Right lobe of liver (tissue), 6 donors: ENCODE results near the gene PLVAP. TPM values are rescaled to one million over a fixed set of nuclear protein-coding genes. Genes with fewer than 3 reads are reported as not detected.

Experiments
- ATAC-seq, 4 donors: fragments of 200-7000 bp; cut with Tn5 transposase; one replicate each; pipeline ENCODE4 v1.9.1; 2020; ENCODE audit warnings: mild to moderate bottlenecking in 4 of 4, moderate library complexity in 4 of 4
- DNase-seq, 3 donors: peaks; one replicate each; pipeline ENCODE4 v3.0.0-alpha.2; 2020
- H3K27ac ChIP-seq, 3 donors: fragments of 200-600 bp; one replicate each; pipeline ENCODE4 v1.8.0; 2022
- H3K27me3 ChIP-seq, 2 donors: fragments of 200-600 bp; one replicate each; pipeline ENCODE4 v1.8.0; 2022
- H3K36me3 ChIP-seq, 4 donors: fragments of 200-600 bp; sonication (generic) in 1 of 4; one replicate each; pipeline versions ENCODE4 v1.5.1 to v1.8.0; 2017 to 2022; ENCODE audit warnings: control low read depth in 1 of 4
- H3K4me1 ChIP-seq, 4 donors: fragments of 200-600 bp; sonication (generic) in 1 of 4; one replicate each; pipeline versions ENCODE4 v1.5.1 to v1.8.0; 2017 to 2022; ENCODE audit warnings: control low read depth in 1 of 4
- H3K4me3 ChIP-seq, 3 donors: fragments of 200-600 bp; one replicate each; pipeline ENCODE4 v1.8.0; 2022
- H3K9me3 ChIP-seq, 4 donors: fragments of 200-600 bp; sonication (generic) in 1 of 4; one replicate each; pipeline versions ENCODE4 v1.5.1 to v1.8.0; 2017 to 2022; ENCODE audit warnings: control low read depth in 1 of 4
- POLR2A ChIP-seq: fragments of 450-650 bp; IDR thresholded peaks from one replicate; pipeline ENCODE4 v1.6.1; 2017; ENCODE audit warnings: antibody characterized with exemption, mild to moderate bottlenecking
- WGBS: methylation state at CpG from one replicate; pipeline ENCODE4 v1.1.6; 2018; ENCODE audit warnings: low coverage, low lambda C conversion rate; ENCODE audit not compliant: insufficient coverage; ENCODE audit errors: missing lambda C conversion rate; 5-methylcytosine and 5-hydroxymethylcytosine counted together
- intact Hi-C, 2 donors: fragments of 100-400 bp; cut with DNase I; formaldehyde crosslinking; loops; one replicate each; pipeline versions ENCODE4 v1.11.2 to v1.14.1; 2022
- total RNA-seq, 6 experiments: library from RNA; depleted of rRNA in 2 of 6; stranded (reverse); fragments of >200 nt in 2 of 6; fragmentation: NEBNext Ultra II Directional in 3 of 6; extraction: Animal tissue kit (Norgen Biotek cat#: 25700) in 3 of 6; gene quantifications; one replicate each; pipeline versions ENCODE4 v1.1.0 to v1.2.4, GENCODE V29; 2016 to 2023
- TF ChIP-seq, protein P1 (sequence below), 4 donors: fragments of 200-600 bp in 3 of 4; fragments of 450-650 bp in 1 of 4; IDR thresholded peaks; one replicate each; pipeline versions ENCODE4 v1.5.1 to v1.8.0; 2016 to 2022; ENCODE audit warnings: antibody characterized with exemption in 4 of 4, mild to moderate bottlenecking in 2 of 4
- donor health status: DM: no; HTN: yes; CAD: no.
- donor health status: DM: no; HTN: no; CAD: no.
- donor health status: DM: no; HTN: no; CAD: no.
- donor health status: DM: no; HTN: yes; CAD: no.
- donor health status: DM: no; HTN: yes; CAD: no.

PLVAP gene
- total RNA-seq, 6 experiments from 2014 or later, result 0.78 to 16.6 (median 4.1) TPM

DNA sequence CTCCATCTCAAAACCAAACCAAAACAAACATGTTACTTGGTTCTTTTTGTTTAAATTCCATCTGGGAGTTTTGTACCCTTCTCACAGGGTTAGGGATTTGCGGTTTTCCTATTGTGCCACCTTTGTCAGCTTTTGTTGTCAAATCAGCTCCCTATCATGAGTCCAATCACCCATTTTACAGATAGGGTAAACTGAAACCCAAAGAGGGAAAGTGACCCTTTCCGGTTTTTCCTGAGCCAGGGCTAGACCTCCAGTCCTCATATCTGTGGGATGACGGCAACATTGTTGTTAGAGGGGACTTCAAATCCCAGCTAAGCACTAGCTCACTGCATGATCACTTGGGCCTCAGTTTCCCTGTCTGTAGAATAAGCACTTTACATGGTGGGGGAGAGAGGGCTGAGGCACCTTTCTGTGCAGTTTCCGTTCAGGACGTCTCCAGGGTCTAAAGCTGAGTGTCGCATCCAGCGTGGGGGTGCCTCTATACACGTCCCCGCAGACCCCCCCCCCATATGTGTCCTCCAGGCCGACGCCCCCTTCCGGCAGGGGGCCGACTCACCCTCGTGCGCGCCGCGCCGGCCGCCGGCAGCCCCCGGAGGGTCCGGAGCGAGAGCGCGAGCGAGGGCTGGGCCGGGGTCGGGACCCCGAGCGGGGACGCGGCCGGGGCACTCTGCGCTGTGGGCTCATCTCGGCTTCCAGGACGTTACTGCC, 13.0 kb upstream of the PLVAP start:
- H3K36me3 ChIP-seq, result no peaks in the 10 kb centered on the region
- intact Hi-C loops, result loop anchor here in 1 of 2 donors (5.0 to 10.0 kb wide), 2 partner anchors 43 to 65 kb away; no protein-coding TSS in a partner anchor
- no peak for TF ChIP-seq POLR2A
- TF ChIP-seq, protein P1, sequence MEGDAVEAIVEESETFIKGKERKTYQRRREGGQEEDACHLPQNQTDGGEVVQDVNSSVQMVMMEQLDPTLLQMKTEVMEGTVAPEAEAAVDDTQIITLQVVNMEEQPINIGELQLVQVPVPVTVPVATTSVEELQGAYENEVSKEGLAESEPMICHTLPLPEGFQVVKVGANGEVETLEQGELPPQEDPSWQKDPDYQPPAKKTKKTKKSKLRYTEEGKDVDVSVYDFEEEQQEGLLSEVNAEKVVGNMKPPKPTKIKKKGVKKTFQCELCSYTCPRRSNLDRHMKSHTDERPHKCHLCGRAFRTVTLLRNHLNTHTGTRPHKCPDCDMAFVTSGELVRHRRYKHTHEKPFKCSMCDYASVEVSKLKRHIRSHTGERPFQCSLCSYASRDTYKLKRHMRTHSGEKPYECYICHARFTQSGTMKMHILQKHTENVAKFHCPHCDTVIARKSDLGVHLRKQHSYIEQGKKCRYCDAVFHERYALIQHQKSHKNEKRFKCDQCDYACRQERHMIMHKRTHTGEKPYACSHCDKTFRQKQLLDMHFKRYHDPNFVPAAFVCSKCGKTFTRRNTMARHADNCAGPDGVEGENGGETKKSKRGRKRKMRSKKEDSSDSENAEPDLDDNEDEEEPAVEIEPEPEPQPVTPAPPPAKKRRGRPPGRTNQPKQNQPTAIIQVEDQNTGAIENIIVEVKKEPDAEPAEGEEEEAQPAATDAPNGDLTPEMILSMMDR (IDR thresholded peaks at IDR 0.05), result no peak
- H3K4me3 ChIP-seq, result peak overlapping the region; percentile 13 to 28 (median 24)
- no peaks in the 10 kb centered on the region for H3K27me3 ChIP-seq
- H3K27ac ChIP-seq, result no peak overlapping the region
- no peak for ATAC-seq
- no peaks in the 10 kb centered on the region for H3K9me3 ChIP-seq
- 73% methylated on average over 3 of the region's 37 CpGs for WGBS
- H3K4me1 ChIP-seq, result peaks cover 0 to 5% (median 1%) of the 10 kb centered on the region in 4 donors
- no peak for DNase-seq

- TF ChIP-seq, protein P1 (IDR thresholded peaks at IDR 0.05), result no peak
- TF ChIP-seq POLR2A, result no peak
- Histone ChIP-seq H3K27ac (no peak overlapping the region), H3K4me1 (peaks cover 0 to 5% (median 1%) of the 10 kb centered on the region in 4 donors), H3K27me3 (no peaks in the 10 kb centered on the region), H3K9me3 (no peaks in the 10 kb centered on the region), H3K4me3 (no peak overlapping the region), H3K36me3 (no peaks in the 10 kb centered on the region)
- intact Hi-C loops, result loop anchor here in 1 of 2 donors (5.0 kb wide), 1 partner anchor 42 kb away; no protein-coding TSS in a partner anchor
- ATAC-seq (no peak), DNase-seq (no peak)
- 47% methylated on average over 1 of the region's 1 CpG for WGBS
These were observed 12.1 kb upstream of the PLVAP start for GRCh38 chr19:17389288-17389687.

GRCh38 chr19:17385878-17386611, 8.9 kb upstream of the PLVAP start:
- Histone ChIP-seq H3K27me3 (no peaks in the 10 kb centered on the region), H3K36me3 (no peaks in the 10 kb centered on the region), H3K9me3 (no peaks in the 10 kb centered on the region), H3K27ac (no peak overlapping the region), H3K4me1 (peaks cover 0 to 7% (median 0%) of the 10 kb centered on the region in 4 donors), H3K4me3 (no peak overlapping the region)
- DNase-seq, result peak; percentile 65 to 71 (median 67)
- intact Hi-C loops, result loop anchor here in 1 of 2 donors (5.0 kb wide), 1 partner anchor 39 kb away; no protein-coding TSS in a partner anchor
- TF ChIP-seq POLR2A, result no peak
- TF ChIP-seq, protein P1 (IDR thresholded peaks at IDR 0.05), result peak; percentile 85 to 89 (median 86)
- 43% methylated on average over 6 of the region's 20 CpGs for WGBS
- peak; percentile 69 to 74 (median 72) for ATAC-seq

GRCh38 chr19:17380426-17381138, 3.4 kb upstream of the PLVAP start:
- ATAC-seq (no peak), DNase-seq (no peak)
- Histone ChIP-seq H3K9me3 (no peaks in the 10 kb centered on the region), H3K27ac (no peak overlapping the region), H3K36me3 (no peaks in the 10 kb centered on the region), H3K4me1 (peaks cover 0 to 4% (median 0%) of the 10 kb centered on the region in 4 donors), H3K4me3 (no peak overlapping the region), H3K27me3 (no peaks in the 10 kb centered on the region)
- WGBS, result 98% methylated on average over 5 of the region's 5 CpGs
- TF ChIP-seq POLR2A, result no peak
- TF ChIP-seq, protein P1 (IDR thresholded peaks at IDR 0.05), result no peak
- intact Hi-C loops, result no loop called here
